Esophagus squamous epithelium (tissue), 4 donors: ENCODE measurements around the gene ERC1.
A peak's percentile ranks its signal among the peaks of the same experiment; 100 is the strongest.

Experiments used
- CTCF ChIP-seq, 6 experiments: fragments of 450-650 bp in 4 of 6; fragments of 200-600 bp in 2 of 6; sonication (generic) in 2 of 6; IDR thresholded peaks; one replicate each; pipeline ENCODE4 v1.5.1; 2016 to 2019; ENCODE audit warnings: antibody characterized with exemption in 6 of 6, mild to moderate bottlenecking in 4 of 6, moderate library complexity in 4 of 6
- POLR2A ChIP-seq, 4 donors: fragments of 450-650 bp; IDR thresholded peaks; one replicate each; pipeline ENCODE4 v1.6.1; 2017; ENCODE audit warnings: antibody characterized with exemption in 4 of 4, mild to moderate bottlenecking in 4 of 4, moderate library complexity in 3 of 4

- TF ChIP-seq POLR2A (IDR thresholded peaks at IDR 0.05): peak in 1 of 4 donors; percentile 12
- no peak for TF ChIP-seq CTCF (IDR thresholded peaks at IDR 0.05)
Measured at GRCh38 chr12:1529862-1530591, 539.0 kb downstream of the ERC1 start.
